Stimulated activated naive CD4-positive, alpha-beta T cell (primary cell): ENCODE measurements around the gene CKB.
"Not testable (repeated sequence)": the region's sequence is repeated elsewhere in the genome, so short reads cannot be mapped to it uniquely, and the experiment has no call there.

Experiments
- DNase-seq, 6 experiments: peaks; one replicate each; lab custom pipeline; 2025; lab: John Stamatoyannopoulos, UW

Gene CKB

DNA sequence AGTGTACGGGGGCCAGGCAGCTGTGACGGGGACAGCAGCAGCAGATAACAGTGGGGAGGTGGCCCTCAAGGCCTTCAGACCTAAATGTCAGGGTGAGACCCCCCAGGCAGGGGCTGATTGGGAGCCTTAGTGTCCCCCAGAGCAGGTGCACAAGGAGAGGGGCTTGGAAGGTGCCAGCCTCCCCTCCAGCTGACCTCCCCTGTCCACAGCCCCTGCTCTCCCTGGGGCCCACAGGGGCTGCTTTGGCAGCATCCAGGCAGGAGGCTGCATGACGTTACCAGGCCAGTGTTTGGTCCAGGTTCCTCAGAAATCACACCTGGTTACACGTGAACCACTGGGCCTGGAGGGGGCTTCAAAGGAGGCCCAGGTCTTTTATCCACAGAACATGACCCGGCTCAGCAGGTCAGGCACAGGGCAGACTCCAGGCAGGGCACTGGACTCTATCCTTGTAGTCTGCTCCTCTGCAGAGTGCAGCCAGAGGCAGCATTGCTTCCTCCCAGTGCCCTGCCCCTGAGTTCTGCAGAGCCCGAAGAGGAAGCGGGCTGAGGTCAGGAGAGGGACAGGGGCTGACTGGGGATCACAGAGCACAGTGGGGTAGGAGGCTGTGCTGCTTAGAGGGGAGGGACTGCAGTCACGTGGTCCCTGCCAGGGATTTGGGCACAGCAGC, 3.8 kb upstream of the CKB start:
- no peak for DNase-seq

DNA sequence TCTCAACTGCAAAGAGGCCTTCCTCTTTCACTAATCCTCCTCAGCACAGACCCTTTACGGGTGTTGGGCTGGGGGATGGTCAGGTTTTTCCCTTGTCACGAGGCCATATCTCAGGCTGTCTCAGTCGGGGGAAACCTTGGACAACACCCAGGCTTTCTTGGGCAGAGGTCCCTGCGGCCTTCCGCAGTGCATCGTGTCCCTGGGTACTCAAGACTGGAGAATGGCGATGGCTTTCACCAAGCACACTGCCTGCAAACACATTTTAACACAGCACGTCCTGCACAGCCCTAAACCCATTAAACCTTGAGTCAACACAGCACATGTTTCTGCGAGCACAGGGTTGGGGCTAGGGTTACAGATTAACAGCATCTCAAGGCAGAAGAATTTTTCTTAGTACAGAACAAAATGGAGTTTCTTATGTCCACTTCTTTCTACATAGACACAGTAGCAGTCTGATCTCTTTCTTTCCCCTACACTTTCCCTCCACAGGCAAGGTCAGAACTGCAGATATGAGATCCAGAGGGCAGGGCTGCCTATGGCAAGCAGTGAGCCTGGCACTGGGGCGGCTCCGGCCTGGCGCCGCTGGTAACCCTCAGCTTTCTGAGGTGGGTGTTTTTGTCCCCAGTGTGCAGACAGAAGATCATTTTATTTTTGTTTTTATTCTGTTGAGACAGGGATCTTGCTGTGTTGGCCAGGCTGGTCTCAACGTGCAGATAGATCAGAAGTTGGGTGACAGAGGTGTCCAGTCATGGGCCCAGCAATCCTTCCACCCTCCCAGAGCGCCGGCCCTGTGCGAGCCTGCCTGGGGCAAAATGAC, 3.0 kb upstream of the CKB start:
- DNase-seq = not testable (repeated sequence)

DNA sequence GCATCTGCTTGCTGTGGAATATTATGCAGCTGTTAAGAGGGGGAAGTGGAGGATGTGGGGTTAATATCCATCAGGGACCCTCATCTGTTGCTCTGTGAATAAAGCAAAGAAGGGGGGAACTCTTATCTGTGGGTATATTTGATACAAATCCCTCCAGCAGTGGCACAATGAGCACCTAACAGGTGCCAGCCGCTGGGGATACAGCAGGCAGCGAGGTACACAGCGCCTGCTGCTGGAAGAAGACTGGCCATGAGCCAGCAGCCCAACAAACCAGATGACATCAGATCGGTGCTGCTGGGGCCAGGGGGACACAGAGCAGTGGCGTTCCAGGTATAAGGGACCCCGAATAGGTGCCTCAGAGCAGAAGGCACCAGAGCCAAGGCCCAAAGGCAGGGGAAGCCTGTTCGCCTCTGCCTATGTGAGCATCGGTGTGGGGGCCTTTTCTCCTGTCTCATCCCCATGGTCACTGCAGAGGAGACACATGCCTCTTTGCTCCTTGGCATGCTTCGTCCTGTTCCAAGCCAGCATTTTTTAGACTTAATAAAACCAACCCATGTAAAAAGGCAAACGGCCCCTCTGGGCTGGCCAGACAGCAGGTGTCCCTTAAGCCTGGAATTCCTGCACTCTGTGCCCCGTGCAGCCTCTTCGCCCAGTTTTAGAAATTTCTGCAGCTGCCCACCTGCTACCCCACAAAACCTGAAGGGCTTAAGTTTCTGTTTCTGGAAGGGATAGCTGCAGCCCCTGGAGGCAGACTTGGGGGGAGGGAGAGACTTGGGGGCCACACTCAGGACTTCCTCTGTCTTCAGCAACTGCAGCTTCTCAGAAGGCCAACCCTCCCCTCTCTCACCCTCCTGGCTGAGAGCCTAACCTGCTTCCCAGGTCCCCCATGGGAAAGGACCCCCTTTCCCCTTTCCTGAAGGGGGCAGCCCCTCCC, 1.6 kb upstream of the CKB start:
- no peak for DNase-seq

DNA sequence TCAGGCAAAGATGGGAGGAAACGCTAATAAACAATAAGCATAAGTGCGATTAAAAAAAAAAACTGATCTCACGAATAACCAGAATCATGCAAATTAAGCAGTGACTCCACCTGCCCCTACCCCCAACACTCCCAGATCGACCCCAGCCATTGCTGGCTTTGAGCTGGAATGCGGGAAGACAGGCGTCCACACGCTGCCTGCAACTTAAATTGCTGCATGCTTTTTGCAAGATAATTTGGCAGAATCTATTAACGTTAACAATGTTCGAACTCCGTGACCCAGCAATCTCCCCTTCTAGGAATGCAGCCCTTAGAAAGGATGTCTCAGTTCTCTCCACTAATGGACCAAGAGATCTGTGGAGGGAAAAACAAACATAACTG, 935 bp upstream of the CKB start:
- DNase-seq = no peak

DNA sequence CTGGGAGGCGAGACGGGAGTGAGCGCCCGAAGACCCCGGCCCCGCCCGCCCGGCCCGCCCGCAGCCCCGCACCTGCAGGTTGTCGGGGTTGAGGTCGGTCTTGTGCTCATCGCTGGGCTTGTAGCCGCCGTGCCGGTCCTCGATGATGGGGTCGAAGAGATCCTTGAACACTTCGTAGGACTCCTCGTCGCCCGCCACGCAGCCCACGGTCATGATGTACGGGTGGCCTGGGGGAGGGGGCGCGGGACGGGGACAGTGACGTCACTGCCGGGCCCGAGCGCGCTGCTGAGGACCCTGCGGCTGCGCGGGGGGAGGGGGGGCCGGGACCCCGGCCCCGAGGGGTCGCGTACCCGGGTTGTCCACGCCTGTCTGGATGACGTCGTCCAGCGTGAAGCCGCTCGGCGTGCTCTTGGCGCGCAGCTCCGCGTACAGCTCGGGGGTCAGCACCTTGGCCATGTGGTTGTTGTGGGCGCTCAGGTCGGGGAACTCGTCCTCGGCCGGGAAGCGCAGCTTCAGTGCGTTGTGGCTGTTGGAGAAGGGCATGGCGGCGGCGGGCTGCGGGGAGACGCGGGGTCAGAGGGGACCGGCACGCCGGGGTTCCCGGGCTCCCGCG, 573 bp downstream of the CKB start:
- peak in 2 of 6 experiments; percentile 30 to 37 for DNase-seq

DNA sequence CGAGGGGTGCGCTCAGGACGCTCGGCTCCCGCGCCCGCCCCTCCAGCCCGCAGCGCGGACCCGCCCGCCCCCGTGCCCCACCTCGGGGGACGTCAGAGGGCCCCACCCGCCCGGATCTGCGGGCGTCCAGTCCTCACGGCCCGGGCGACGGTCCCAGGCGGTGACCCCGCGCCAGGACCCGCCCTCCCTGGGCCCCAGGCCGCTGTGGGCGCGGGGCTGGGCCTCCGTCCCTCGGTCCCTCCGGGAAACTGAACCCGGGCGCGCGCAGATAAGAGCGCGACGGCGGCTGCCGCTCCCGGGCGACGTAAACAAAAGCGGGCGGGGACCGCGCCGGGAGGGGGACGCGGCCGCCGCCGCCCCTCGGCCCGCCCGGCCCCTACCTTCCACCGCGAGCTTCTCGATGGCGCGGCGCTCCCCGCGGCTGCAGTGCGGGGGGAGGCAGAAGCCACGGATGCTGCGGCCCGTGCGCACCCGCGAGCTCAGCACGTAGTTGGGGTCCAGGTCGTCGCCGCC, 1.1 kb downstream of the CKB start:
- peak in 2 of 6 experiments; percentile 24 to 30 for DNase-seq

DNA sequence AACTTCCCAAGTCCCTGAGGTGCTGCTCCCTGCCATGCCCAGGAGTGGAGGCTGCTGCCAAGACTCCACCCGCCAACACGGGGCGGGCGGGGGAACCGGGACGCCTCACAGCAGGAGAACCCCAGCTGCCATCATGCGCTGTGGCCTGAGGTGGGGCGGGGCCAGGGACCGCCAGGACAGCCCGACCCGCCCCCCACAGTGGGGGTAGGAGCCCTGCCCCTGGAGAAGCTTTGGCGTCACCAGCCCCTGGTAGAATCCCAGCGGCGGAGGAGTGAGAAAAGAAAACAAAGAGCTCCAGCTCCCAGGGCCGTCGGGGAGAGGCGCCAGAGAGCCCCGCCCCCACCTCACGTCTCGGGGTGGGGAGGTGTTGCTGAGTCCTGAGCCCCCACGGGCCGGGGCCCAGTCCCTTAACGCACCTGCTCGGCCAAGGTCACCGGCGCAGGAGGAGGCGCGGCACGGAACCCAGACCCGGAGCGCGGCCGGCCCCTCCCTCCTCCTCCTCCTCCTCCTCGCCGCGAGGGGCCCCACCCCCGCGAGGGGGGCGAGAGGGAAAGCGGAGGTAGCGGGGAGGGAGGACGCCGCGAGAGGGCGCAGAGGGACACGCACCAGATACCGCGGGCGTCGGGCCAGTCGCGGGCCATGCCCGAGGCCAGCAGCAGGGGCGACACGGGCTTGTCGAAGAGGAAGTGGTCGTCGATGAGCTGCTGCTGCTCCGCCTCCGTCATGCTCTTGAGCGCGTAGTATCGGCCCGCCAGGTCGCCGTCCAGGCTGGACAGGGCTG, 1.8 kb downstream of the CKB start:
- peak; percentile 30 to 64 (median 62) for DNase-seq

DNA sequence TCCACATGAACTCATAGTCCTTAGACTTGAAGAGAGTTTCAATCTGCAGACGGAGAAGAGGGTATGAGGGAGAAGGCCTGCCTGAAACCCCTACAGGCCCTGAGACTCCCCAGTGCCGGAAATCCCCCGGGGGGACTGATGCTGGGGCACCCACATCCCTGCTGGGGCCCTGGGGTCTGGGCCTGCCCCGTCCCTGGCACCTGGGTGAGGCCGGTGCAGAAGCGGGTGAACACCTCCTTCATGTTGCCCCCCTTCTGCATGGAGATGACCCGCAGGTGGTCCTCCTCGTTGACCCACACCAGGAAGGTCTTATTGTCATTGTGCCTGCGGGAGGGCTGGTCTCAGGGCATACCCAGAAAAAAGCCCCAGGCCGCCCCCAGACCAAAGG, 2.4 kb downstream of the CKB start:
- no peak for DNase-seq

DNA sequence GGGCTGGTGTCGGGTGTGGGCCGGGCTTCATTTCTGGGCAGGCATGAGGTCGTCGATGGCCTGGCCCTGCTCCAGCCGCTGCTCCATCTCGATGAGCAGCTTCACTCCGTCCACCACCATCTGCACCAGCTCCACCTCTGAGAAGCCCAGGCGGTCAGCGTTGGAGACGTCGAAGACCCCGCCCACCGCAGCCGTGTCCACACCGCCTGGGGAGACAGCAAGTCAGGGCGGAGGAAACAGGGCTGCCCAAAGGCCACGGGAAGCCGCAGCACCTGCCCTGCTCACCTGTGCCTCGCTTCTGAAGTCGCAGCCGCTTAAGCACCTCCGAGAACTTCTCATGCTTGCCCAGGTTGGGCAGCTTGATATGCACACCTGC, 2.8 kb downstream of the CKB start:
- no peak for DNase-seq

DNA sequence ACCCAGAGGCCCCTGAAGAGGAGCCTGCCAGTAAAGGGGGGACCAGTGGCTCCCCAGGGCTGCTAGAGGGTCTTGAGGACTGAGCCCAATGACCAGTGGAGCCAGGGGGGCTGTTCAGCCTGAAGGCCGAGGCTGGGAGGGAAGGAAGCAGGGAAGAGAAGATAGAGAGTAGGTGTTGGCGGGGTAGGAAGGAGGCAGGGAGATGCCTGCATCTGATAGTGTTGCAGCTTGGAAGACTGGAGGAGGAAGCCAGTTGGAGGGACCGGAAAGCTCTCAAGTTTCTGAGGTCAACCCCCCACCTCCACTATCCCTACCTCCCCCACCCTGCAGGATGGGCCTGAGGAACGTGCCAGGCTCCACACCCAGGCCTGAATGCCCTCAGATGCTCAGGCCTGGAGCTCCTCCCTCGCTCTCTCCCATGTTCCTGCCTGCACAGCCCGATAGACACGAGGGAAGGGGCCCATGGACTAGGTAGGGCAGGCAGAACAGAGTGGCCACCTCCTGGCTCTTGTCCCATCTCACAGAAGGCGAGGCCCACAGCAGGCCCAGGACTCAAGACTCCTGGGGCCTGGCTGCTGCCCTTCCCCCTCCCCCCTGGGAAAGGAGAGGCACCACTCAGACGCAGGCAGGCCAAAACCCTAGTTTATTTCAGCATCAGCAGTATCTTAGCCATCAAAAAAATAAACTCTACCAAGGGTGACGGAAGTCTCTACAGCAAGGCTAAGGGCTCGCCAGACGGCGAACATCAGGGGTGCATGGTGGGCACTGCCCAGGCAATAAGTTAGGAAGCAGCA, 3.4 kb downstream of the CKB start:
- peak in 1 of 6 experiments; percentile 24 for DNase-seq

DNA sequence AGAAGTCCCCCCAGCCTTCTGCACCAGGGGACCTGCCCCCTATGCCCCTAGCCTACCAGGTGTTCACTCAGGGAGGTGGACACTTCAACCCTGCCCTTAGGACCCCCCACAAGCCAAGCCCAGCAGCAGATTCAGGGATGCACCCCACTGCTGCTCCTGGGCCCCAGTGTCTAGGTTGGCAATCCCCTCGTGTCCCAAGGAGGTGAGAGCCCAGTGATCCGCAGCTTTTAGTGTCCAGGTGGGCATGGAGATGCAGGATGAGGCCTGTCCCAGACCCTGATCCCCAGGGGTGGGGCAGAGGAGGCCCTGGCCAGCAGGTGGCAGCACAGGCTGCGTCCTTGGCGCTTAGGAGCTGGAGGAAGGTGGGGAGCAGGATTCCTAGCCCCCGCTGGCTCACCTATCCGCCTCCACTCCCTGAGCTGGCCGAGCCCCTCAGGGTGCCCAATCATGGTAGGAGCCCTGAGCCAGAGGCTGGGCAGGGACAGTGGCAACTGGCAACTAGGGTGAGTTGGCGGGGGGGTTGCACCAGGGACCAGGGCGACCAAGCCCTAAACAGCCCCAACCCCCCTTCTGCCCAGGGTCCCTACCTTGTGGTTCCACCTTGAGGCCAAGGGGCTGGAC, 4.1 kb downstream of the CKB start:
- DNase-seq = peak in 5 of 6 experiments; percentile 31 to 63 (median 44)

DNA sequence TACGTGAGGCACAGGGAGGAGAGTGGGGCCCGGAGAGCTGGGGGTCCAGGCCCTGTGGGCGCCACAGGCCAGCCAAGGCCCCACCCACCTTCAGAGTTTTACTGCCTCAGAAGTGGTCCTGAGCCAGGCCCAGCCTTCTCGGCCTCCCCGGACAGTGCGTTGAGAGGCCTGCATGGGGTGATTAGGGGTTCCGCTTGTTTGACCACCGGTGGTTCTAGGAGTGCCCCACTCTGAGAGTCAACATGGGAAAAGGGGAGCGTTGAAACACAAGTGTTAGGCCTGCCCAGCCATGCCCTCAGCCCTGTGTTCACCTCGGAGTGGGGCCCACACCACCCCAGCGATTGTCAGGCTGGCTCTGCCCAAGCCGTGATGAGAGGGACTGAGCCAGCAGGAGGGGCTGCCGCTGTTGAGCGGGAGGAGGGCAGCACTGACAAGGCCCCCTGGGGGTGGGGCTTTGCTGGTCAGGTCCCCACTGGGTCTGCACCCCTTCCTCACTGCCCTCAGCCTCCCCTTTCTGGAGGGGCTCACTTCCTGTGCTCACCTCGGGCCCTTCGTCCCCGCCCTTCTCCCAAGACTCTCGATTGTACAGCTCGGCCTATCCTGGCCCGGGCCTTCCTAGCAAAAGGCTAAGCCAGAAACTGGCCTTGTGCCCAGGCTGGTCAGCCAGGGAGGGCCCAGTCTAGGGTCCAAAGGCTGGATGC, 4.8 kb downstream of the CKB start:
- no peak for DNase-seq

DNA sequence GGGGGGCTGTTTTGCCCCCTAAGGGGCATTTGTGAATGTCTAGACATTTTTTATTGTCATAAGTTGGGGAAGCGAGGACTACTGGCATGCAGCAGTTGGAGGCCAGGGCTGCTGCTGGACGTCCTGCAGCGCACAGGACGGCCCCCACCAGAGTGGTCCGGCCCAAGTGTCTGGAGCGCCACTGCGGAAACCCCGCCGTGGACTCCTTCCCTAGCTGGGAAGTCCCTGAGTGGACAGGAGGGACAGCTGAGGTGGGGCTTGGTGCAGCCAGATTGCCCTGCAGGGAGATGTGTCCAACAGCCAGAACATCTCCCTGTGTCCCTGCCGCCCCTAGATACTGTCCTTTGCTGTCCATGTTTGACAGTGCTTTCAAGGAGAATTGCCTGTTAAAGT, 5.5 kb downstream of the CKB start:
- no peak for DNase-seq

DNA sequence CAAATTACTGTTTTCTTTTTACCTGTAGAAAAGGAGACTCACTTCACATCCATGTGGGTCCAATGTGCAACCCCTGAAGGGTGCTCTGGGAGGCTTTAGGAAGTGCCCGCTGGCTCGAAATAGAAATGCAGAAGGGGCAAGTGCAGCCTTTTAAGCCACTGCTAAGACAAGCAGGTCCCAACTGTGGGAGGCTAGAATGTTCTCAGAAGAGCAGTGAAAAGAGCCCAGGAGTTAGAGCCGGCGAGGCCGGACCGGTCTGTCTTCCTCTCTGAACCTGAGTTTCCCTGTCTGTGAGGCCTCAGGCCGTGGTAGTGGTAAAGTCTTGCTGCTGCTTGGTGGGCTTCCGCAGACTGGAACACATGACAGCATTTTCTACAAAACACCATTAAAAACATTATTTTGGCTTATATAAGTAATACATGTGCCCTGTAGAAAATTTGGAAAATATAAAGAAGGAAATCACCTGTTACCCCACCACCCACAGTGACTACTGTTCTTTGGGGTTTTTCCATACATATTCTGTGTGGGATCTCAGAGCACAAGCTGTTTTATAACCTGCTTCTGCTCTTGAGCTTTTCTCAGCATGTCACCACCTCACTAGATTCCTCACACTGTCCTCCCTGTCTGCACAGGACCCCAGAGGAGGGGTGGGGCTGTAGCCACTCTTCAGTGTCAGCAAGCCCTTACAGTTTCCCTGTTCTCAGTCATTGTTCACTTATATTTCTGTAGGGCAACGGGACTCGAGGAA, 6.0 kb downstream of the CKB start:
- DNase-seq = no peak

DNA sequence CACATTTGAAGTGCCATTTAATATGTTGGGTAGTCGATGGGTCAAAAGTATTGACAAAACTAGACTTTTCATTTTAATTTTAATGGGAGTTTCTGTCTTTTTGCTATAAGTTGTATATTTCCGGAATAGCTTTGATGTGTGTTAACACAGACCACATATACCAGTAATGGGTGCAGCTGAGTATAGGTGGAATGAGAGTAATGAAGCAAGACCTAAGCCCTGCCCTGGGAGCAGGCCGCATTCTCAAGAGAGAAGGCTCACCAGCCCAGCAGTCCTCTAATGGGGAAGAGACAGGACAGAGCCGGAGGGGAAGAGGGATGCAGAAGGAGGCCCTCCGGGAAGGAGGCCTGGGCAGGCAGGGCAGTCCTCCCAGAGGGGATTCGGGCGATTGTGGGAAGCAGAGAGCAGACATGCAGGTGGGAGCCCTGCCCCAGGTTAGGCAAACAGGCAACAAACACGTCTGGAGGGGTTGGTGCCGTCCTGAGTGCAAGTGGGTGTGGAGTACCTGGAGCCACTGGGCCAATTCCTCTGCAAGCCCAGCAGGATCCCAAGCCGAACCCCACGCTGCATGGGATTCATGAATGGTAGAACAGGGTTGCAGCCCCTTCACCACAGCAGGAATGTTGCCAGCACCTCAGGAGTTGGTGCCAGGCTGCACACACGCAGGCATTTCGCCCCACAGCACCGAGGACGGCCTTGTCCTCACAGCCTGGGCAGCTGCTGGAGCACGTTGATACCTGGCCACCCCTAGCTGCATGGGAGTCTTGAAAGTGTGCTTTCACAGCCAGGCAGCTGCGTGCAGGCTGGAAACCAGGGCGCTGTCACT, 7.8 kb downstream of the CKB start:
- no peak for DNase-seq

DNA sequence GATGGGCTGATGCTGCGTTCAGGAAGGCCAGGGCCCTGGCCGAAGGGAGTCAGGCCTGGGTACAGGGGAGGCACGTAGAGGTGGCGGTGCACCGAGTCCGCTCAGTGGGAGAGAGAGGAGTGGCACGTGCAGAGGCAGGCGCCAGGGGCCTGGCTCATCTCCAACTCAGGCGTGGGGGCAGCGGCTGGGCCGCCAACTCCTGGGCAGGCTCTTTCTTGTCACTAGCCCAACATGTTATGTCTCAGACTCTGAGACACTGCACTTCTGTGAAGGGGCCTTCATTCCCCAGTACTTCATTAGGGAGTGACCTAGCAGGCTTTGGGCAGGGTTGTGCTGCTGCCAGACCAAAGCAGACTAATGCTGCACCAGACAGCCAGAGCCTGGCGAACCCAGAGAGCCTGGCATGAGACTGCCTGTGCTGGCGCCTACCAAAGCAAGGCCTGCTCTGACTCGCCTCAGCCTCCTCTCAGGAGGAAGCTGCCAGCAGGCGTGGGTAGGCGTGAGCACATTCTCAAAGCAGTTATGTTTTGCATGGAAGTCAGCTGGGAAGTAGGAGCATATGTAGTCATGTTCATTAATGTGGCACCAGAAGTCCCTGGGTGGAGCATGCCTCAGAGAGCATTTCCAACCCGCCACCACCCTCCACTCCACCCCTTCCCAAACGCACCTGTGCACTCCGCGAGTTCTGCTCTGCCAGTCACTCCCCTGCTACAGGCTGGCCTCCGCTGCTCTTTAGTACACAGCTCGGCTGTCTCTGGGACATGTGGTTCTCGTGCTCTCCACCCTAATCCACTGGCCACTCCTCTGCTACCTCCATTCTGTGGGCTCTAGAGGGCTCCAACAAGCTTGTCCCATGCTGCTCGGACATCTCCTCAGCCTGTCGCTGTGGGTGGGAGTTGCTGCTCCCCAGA, 9.7 kb downstream of the CKB start:
- no peak for DNase-seq
